Measurements from ENCODE around the gene NKX6-2.
"Not testable (repeated sequence)": the region's sequence is repeated elsewhere in the genome, so short reads cannot be mapped to it uniquely, and the experiment has no call there.

Gene NKX6-2

GRCh38 chr10:132797986-132798385, 12.0 kb upstream of the NKX6-2 start:
- DNase-seq (ENCODE audit: low spot score) = not testable (repeated sequence)

DNA sequence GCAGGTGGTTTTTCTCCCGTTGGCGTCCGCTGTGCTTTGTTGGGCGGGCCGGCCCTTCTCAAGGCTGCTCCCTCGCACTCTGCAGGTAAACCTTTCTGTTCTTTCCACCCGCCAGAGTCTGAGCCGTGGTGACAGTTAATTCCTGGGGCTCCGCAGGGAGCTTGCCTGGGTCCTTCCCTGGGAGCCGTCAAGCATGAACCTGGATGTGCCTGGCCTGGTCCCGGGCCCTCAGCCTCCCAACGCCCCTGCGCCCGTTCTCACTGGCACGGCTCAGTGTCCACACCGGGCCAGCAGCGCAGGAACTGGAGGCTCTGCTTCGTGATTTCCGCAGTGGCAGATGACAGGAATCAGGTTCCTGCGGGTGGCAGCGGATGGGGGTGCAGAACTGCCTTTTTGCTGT, 10.9 kb upstream of the NKX6-2 start:
- no peak for DNase-seq (ENCODE audit: low spot score)

- DNase-seq (ENCODE audit: low spot score) = no peak
These were observed 8.2 kb upstream of the NKX6-2 start for GRCh38 chr10:132793871-132794849.

DNA sequence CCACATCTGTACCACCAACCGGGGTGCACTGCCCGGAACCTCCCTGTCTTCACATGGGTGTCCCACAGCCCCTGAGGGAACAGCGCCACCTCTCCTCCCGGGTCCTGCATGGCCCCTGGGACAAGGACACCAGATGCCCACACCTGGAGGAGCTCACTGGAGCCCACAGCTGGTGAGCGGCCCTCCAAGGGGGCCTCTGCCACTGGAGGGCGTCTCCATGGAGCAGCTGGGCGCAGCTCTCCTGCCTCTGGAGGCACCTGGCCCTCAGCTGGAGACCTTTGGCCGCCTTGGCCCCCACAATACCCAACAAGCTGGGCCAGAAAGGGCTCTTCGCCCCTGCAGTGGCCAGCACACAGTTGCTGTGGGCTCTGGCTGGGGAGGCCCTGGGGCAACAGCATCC, 7.3 kb upstream of the NKX6-2 start:
- DNase-seq (ENCODE audit: low spot score) = no peak

GRCh38 chr10:132792796-132793195, 6.8 kb upstream of the NKX6-2 start:
- DNase-seq (ENCODE audit: low spot score) = no peak

DNA sequence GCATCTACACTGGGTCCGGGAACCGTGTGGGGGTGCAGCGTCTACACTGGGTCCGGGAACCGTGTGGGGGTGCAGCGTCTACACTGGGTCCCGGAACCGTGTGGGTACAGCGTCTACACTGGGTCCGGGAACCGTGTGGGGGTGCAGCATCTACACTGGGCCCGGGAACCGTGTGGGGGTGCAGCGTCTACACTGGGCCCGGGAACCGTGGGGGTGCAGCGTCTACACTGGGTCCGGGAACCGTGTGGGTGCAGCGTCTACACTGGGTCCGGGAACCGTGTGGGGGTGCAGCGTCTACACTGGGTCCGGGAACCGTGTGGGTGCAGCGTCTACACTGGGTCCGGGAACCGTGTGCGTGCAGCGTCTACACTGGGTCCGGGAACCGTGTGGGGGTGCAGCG, 6.2 kb upstream of the NKX6-2 start:
- DNase-seq (ENCODE audit: low spot score) = not testable (repeated sequence)

- no peak for DNase-seq (ENCODE audit: low spot score)
These were observed 5.2 kb upstream of the NKX6-2 start for GRCh38 chr10:132790934-132791829.

GRCh38 chr10:132790470-132790869, 4.5 kb upstream of the NKX6-2 start:
- no peak for DNase-seq (ENCODE audit: low spot score)

- DNase-seq (ENCODE audit: low spot score) = no peak
These were observed 3.8 kb upstream of the NKX6-2 start for GRCh38 chr10:132789659-132790148.

DNA sequence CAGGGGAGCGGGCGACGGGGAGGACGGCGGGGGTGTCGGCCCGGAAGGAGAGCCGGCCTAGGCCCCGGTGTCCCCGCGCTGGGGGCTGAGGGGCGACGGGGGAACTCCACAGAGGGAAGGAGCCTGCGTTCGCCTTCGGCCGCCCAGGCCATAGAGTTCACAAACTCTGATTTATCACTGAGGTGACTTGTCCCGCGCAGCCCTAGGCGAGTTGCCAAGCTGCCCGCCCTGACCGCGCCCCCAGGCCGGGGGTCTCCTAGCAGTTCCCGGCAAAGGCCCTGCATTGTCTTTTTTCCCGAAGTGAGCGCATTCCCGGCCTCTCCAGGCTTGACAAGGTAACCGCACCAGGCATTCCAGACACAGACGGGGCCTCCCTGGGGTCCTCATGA, 2.9 kb upstream of the NKX6-2 start:
- no peak for DNase-seq (ENCODE audit: low spot score)

DNA sequence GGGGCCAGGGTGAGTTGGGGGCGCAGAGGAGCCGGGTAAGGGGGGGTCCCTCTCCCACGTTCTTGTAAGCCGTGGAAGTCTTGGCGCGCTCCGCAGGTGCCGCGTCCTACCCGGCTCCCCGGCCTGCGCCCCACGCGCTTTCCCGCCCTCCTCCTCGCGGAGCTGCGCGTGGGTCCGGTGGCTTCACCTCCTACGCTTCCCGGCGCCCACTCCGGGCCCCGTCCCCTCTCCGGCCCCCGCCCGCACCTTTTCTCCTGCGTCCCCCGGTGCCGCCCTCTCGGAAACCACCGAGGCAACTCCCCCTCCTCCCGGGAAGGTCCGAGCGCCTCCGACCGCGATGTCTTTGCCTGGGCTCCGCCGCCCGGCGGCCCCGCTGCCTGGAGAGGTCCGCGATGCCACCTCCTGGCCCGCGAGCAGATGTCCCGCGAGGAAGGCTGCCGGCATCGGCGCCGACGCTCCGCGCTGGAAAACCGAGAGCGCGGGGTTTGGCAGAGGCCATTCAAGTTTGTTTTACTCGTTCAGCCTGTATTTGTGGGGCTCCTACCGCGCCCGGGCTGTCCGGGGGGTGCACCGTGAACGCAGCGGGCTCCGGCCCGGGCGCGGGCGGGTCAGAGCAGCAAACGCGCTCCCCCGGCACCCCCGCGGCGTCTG, 2.4 kb upstream of the NKX6-2 start:
- no peak for DNase-seq (ENCODE audit: low spot score)

DNA sequence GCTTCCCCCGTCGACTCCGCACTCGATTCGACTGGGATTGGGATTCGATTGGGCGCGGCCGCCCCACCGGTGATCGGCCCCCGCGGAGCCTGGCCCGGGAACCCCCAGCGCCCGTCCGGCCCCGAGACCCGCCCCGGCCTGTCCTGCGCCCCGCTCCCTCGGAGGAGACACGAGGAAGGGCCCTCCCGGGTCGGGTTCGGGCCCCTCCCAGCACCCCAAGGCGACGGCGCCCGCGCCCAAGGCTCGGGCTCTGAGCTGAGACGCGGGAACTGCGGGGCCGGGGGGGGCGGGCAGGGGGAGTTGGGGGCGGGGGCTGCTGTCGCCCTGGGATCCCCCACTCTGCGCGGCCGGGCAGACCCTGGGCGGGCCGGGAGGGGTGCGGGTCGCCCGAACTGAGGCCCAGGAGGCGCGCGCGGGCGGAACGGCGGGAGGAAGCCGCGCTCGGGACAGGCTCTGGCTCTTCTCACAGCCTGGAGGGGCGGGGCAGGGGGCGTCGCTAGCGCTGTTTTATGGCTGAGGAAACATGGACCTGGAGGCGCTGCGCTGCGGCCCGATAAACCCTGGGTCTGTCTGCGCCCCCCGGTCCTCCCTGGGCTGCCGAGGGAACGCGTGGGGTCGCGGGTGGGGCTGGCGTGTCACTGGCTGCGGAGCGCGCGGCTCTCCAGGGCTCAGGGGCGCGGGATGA, 1.7 kb upstream of the NKX6-2 start:
- no peak for DNase-seq (ENCODE audit: low spot score)

- no peak for DNase-seq (ENCODE audit: low spot score)
These were observed 1.0 kb upstream of the NKX6-2 start for GRCh38 chr10:132786884-132787494.

GRCh38 chr10:132786476-132786883, 533 bp upstream of the NKX6-2 start:
- no peak for DNase-seq (ENCODE audit: low spot score)

GRCh38 chr10:132784866-132785722, 853 bp downstream of the NKX6-2 start:
- DNase-seq (ENCODE audit: low spot score) = no peak

DNA sequence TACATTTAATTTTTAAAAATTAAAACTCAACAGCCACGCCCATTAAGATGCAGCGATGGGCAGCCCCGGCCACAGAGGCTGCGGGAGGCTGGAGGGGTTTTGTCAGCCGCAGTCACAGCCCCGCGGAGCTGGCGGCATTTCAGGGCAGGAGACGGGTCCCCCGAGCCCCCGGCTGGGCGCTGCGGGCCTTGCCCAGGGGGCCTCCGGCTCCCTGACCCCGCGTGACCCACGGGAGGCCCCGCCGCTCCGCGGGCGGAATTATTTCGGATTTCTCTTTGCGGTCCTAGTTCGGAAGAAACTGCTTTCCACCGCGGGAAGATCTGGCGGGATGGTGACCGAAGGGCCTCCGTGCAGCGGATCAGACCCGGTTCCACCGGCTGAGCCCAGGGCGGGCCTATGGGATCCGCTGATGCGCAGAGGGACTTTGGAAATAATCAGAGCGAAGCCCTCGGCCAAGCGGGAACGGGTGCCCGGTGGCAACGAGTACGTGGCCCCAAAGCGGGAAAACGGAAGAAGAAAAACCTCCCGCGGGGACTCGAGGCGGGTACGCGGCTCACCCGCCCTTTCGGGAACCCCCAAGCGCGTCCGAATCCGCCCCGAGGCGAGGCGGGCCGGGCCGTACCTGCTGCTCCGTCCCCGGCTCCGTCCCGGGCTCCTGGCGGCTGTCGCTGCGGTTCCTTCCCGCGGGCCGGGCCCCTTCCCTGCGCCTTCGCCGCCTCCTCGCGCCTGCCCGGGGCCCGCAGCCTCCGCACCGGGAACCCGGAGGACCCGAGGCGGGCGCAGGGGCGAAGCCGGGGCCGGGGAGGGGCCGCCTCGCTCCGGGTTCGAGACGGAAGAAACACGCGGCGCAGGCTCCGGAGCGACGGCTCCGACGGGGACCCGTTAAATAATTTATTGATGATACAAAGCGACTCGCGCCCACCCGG, 1.7 kb downstream of the NKX6-2 start:
- DNase-seq (ENCODE audit: low spot score) = no peak

DNA sequence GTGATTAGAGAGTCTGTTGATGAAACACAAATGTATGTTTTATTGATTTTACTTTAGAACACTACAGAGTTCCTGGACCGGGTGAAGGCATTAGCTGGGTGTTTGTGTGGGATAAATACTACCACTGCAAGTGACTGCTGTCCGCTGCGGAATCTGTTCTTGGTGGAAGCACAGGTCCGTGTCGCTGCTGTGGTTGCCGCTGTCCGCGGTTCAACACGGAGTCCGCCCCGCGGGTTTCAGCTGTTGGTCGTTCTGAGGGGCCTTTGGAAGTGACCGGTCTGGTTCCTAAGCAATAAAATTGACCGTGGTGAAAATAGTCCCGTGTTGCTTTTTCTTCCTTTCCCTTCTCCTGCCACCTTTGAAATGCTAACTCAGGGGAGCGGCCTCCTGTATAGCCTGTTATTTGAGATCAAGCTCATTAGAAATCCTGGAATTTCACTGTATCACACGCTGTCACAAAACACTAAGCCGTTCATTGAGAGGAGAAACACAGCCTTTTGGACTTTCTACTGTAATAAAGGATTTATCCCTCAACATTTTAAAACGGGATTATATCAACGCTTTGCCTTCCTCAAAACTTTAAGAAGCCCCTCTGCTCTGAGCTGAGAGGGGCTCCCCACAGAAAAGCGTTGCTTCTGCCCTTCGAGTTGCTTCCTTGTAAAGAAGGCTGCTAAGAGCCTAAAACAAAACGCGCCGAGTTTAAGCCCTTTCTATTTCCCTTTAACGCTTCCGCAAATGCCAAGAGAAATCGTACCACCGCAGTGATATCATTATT, 2.6 kb downstream of the NKX6-2 start:
- DNase-seq (ENCODE audit: low spot score) = no peak

DNA sequence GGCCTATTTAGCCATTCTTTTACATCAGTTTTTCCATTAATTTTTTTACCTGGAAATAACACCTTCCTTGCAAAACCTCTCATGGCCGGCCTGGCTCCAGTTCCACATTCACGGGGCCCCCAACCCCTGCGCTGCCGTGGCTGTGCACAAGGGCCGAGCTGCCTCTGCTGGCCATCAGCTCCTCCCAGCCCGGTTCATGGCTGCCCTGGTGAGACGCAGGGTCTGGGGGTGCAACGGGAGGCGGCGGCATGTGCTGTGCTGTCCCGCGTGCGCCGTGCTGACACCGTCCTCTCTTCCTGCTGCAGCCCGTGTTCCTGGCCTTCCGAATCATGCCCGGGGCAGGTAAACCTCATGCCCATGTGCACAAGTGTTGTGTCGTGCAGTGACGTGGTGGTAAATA, 4.4 kb downstream of the NKX6-2 start:
- no peak for DNase-seq (ENCODE audit: low spot score)

All from HuH-7 (cell line).